PC-3 (cell line): Measurements from ENCODE around the gene VCAN.

Source experiments
- EZH2 ChIP-seq: fragments of 300-600 bp; sonication (generic); IDR thresholded peaks from one replicate; pipeline ENCODE4 v1.6.1; 2017; ENCODE audit warnings: antibody characterized with exemption, mild to moderate bottlenecking, low read length; ENCODE audit not compliant: unreplicated experiment
- TF ChIP-seq, protein P1 (sequence below): fragments of 300-600 bp; sonication (generic); conservative IDR thresholded peaks from 2 replicates; pipeline ENCODE4 v1.5.1; 2017; ENCODE audit warnings: antibody characterized with exemption, low read depth, mild to moderate bottlenecking, low read length

DNA sequence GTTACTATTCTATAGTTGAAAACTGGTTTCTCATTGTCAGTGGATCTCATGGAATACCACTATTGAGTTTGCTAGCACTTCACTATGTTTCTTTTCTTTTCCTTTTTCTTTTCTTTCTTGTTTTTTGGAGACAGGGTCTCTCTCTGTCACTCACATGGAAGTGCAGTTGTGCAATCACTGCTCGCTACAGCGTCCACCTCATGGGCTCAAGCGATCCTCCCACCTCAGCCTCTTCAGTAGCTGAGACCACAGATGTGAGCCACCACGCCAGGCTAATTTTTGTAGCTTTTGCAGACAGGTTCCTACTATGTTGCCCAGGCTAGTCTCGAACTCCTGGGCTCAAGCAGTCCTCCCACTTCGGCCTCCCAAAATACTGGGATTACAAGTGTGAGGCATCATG is 42.7 kb upstream of the VCAN start:
- TF ChIP-seq, protein P1, sequence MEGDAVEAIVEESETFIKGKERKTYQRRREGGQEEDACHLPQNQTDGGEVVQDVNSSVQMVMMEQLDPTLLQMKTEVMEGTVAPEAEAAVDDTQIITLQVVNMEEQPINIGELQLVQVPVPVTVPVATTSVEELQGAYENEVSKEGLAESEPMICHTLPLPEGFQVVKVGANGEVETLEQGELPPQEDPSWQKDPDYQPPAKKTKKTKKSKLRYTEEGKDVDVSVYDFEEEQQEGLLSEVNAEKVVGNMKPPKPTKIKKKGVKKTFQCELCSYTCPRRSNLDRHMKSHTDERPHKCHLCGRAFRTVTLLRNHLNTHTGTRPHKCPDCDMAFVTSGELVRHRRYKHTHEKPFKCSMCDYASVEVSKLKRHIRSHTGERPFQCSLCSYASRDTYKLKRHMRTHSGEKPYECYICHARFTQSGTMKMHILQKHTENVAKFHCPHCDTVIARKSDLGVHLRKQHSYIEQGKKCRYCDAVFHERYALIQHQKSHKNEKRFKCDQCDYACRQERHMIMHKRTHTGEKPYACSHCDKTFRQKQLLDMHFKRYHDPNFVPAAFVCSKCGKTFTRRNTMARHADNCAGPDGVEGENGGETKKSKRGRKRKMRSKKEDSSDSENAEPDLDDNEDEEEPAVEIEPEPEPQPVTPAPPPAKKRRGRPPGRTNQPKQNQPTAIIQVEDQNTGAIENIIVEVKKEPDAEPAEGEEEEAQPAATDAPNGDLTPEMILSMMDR, result no peak
- TF ChIP-seq EZH2, result no peak
